Liver (tissue), 9 donors: ENCODE measurements around the gene MRPS12. TPM values are rescaled to one million over a fixed set of nuclear protein-coding genes. Genes with fewer than 3 reads are reported as not detected.

Experiments
- DNase-seq: peaks from one replicate; pipeline ENCODE4 v3.0.0-alpha.2; 2017; ENCODE audit warnings: low spot score
- H3K27ac ChIP-seq, 2 donors: one replicate each; pipeline ENCODE4 v1.7.0; 2013; ENCODE audit warnings: inconsistent platforms in 2 of 2, low read length in 2 of 2, control low read depth in 1 of 2, low read depth in 1 of 2, mild to moderate bottlenecking in 1 of 2
- H3K27me3 ChIP-seq, 4 donors: one replicate each; pipeline versions ENCODE4 v1.6.1 to v1.7.0; 2013; ENCODE audit warnings: low read length in 3 of 4, inconsistent platforms in 1 of 4, mild to moderate bottlenecking in 1 of 4, moderate library complexity in 1 of 4; ENCODE audit not compliant: control insufficient read depth in 4 of 4, insufficient read depth in 4 of 4
- H3K36me3 ChIP-seq, 4 donors: one replicate each; pipeline versions ENCODE4 v1.6.1 to v1.7.0; 2013; ENCODE audit warnings: low read length in 3 of 4, mild to moderate bottlenecking in 3 of 4, low read depth in 1 of 4, moderate library complexity in 1 of 4; ENCODE audit not compliant: control insufficient read depth in 4 of 4, insufficient read depth in 3 of 4
- H3K4me1 ChIP-seq, 4 donors: one replicate each; pipeline versions ENCODE4 v1.6.1 to v1.7.0; 2013; ENCODE audit warnings: low read length in 3 of 4, mild to moderate bottlenecking in 3 of 4, moderate library complexity in 1 of 4; ENCODE audit not compliant: control insufficient read depth in 4 of 4, insufficient read depth in 4 of 4
- H3K4me3 ChIP-seq, 3 donors: one replicate each; pipeline versions ENCODE4 v1.6.1 to v1.7.0; 2013; ENCODE audit warnings: low read length in 3 of 3, control low read depth in 1 of 3, low read depth in 1 of 3, mild to moderate bottlenecking in 1 of 3
- H3K9ac ChIP-seq, 2 donors: one replicate each; pipeline ENCODE4 v1.7.0; 2013; ENCODE audit warnings: low read length in 2 of 2, mild to moderate bottlenecking in 2 of 2, moderate library complexity in 2 of 2, control low read depth in 1 of 2, low read depth in 1 of 2
- H3K9me3 ChIP-seq, 4 donors: one replicate each; pipeline versions ENCODE4 v1.6.1 to v1.7.0; 2013; ENCODE audit warnings: low read length in 3 of 4; ENCODE audit not compliant: control insufficient read depth in 4 of 4
- ATF3 ChIP-seq: IDR thresholded peaks from 2 replicates; pipeline ENCODE4 v1.6.1; 2016; ENCODE audit warnings: antibody characterized with exemption
- CTCF ChIP-seq: fragments of 150-350 bp; IDR thresholded peaks from 2 replicates; pipeline ENCODE4 v1.5.1; 2017; ENCODE audit warnings: improper control_type of control experiment, low read depth, low read length; ENCODE audit not compliant: missing input control
- EGR1 ChIP-seq, 2 donors: IDR thresholded peaks; 2 replicates each; pipeline ENCODE4 v1.6.1; 2016 to 2018; ENCODE audit warnings: antibody characterized with exemption in 2 of 2, low read depth in 2 of 2
- FOXA2 ChIP-seq: IDR thresholded peaks from 2 replicates; pipeline ENCODE4 v1.6.1; 2016; ENCODE audit warnings: antibody characterized with exemption
- GABPA ChIP-seq, 2 donors: IDR thresholded peaks in 1 of 2; conservative IDR thresholded peaks in 1 of 2; 2 replicates each; pipeline ENCODE4 v1.6.1; 2016; ENCODE audit warnings: antibody characterized with exemption in 2 of 2, mild to moderate bottlenecking in 1 of 2, moderate library complexity in 1 of 2
- HNF4A ChIP-seq, 2 donors: conservative IDR thresholded peaks; 2 replicates each; pipeline ENCODE4 v1.6.1; 2016; ENCODE audit warnings: antibody characterized with exemption in 2 of 2, mild to moderate bottlenecking in 2 of 2
- HNF4G ChIP-seq: IDR thresholded peaks from 2 replicates; pipeline ENCODE4 v1.6.1; 2016; ENCODE audit warnings: antibody characterized with exemption
- JUND ChIP-seq, 2 donors: IDR thresholded peaks; 2 replicates each; pipeline ENCODE4 v1.6.1; 2016; ENCODE audit warnings: antibody characterized with exemption in 2 of 2
- MAX ChIP-seq: IDR thresholded peaks from 2 replicates; pipeline ENCODE4 v1.6.1; 2016; ENCODE audit warnings: antibody characterized with exemption
- NR2F2 ChIP-seq: IDR thresholded peaks from 2 replicates; pipeline ENCODE4 v1.6.1; 2016; ENCODE audit warnings: antibody characterized with exemption
- RAD21 ChIP-seq, 2 donors: IDR thresholded peaks; 2 replicates each; pipeline ENCODE4 v1.6.1; 2016; ENCODE audit warnings: antibody characterized with exemption in 2 of 2, mild to moderate bottlenecking in 2 of 2
- REST ChIP-seq: IDR thresholded peaks from 2 replicates; pipeline ENCODE4 v1.6.1; 2016; ENCODE audit warnings: antibody characterized with exemption, mild to moderate bottlenecking
- TAF1 ChIP-seq: conservative IDR thresholded peaks from 2 replicates; pipeline ENCODE4 v1.6.1; 2016; ENCODE audit warnings: antibody characterized with exemption, mild to moderate bottlenecking
- ZBTB33 ChIP-seq: IDR thresholded peaks from 2 replicates; pipeline ENCODE4 v1.6.1; 2016; ENCODE audit warnings: antibody characterized with exemption
- WGBS: extraction: QIAGEN DNeasy Blood & Tissue Kit; methylation state at CpG from one replicate; pipeline ENCODE4 v1.1.7; 2013; 5-methylcytosine and 5-hydroxymethylcytosine counted together
- polyA plus RNA-seq, 2 donors: library from polyadenylated mRNA; stranded (reverse) in 1 of 2; unstranded in 1 of 2; fragments of 200-250 nt in 1 of 2; fragments of >200 nt in 1 of 2; fragmentation: Nextera tagmentation in 1 of 2; extraction: Ambion mirVana in 1 of 2; gene quantifications; one replicate each; pipeline versions ENCODE4 v1.2.1 to v1.2.3, GENCODE V29; 2013 to 2015
- total RNA-seq, 2 donors: library from RNA; depleted of rRNA; stranded (reverse); fragments of >200 nt; gene quantifications; one replicate each; pipeline ENCODE4 v1.2.3, GENCODE V29; 2014
- donor health status: healthy.
- donor health status: healthy.
- donor health status: healthy.
- donor health status: healthy.
- donor health status: healthy.

MRPS12 gene
- total and polyA plus RNA-seq, 4 donors = 19.0 to 62.0 (median 39.9) TPM

GRCh38 chr19:38971672-38972071 lies 40.9 kb downstream of the MRPS12 start:
- no peak overlapping the region for H3K27ac ChIP-seq
- no peak for DNase-seq
- peaks cover 0 to 4% (median under 1%) of the 10 kb centered on the region in 4 donors for H3K36me3 ChIP-seq
- H3K4me3 ChIP-seq = no peak overlapping the region
- peaks cover 0 to 17% (median 8%) of the 10 kb centered on the region in 4 donors for H3K4me1 ChIP-seq
- no peak overlapping the region for H3K9ac ChIP-seq
- TF ChIP-seq REST = no peak
- TF ChIP-seq FOXA2 = no peak
- H3K9me3 ChIP-seq = no peaks in the 10 kb centered on the region
- 91% methylated on average over 2 of the region's 2 CpGs for WGBS
- no peaks in the 10 kb centered on the region for H3K27me3 ChIP-seq

- peak overlapping the region; percentile 88 to 91 for H3K27ac ChIP-seq
- DNase-seq = no peak
- 25% methylated on average over 19 of the region's 19 CpGs for WGBS
These were observed 44.0 kb downstream of the MRPS12 start for GRCh38 chr19:38974624-38975213.

More at GRCh38 chr19:38974624-38975213, 44.0 kb downstream of the MRPS12 start:
- TF ChIP-seq EGR1 (IDR thresholded peaks at IDR 0.05; ENCODE audit: low read depth in 2 of 2) (no peak), CTCF (no peak), GABPA (IDR thresholded peaks at IDR 0.05 in 1 of 2, conservative IDR thresholded peaks at IDR 0.05 in 1 of 2) (no peak), RAD21 (IDR thresholded peaks at IDR 0.05) (no peak), NR2F2 (no peak), JUND (IDR thresholded peaks at IDR 0.05) (no peak), TAF1 (no peak), REST (no peak), HNF4G (no peak), HNF4A (conservative IDR thresholded peaks at IDR 0.05) (no peak), MAX (no peak), ATF3 (no peak), ZBTB33 (no peak)
- peak overlapping the region; percentile 62 to 91 (median 72) for H3K4me3 ChIP-seq
- no peaks in the 10 kb centered on the region for H3K27me3 ChIP-seq
- no peaks in the 10 kb centered on the region for H3K36me3 ChIP-seq
- peaks cover 7 to 34% (median 21%) of the 10 kb centered on the region in 4 donors for H3K4me1 ChIP-seq
- peak overlapping the region; percentile 69 to 84 for H3K9ac ChIP-seq
- H3K9me3 ChIP-seq = no peaks in the 10 kb centered on the region
